WTC11 (cell line): ENCODE measurements around the gene ELOVL1. TPM values are rescaled to one million over a fixed set of nuclear protein-coding genes. Genes with fewer than 3 reads are reported as not detected.

Experiments used
- ATAC-seq: fragments of 200-7000 bp; cut with Tn5 transposase; 2 replicates; pipeline ENCODE4 v1.10.0; 2021; ENCODE audit warnings: mild to moderate bottlenecking, moderate library complexity
- CTCF ChIA-PET: fragments of 300-600 bp; sonication (Branson Sonifier 250); formaldehyde crosslinking; loops from one replicate; lab custom pipeline; 2021; ENCODE audit warnings: antibody characterized with exemption; lab: Charles Lee
- POLR2A ChIA-PET: fragments of 350-600 bp; sonication (Branson Sonifier 250); formaldehyde crosslinking; loops from one replicate; lab custom pipeline; 2021; ENCODE audit warnings: antibody characterized with exemption; lab: Charles Lee
- DNase-seq: peaks from one replicate; pipeline ENCODE4 v3.0.0; 2021; ENCODE audit warnings: low spot score
- H3K27ac Mint-ChIP-seq: 2 replicates; pipeline ENCODE4 v1.8.0; 2021; ENCODE audit warnings: mixed read lengths
- H3K27me3 Mint-ChIP-seq: 2 replicates; pipeline ENCODE4 v1.8.0; 2021; ENCODE audit warnings: low read depth, mild to moderate bottlenecking, moderate library complexity, mixed read lengths
- H3K36me3 Mint-ChIP-seq: 2 replicates; pipeline ENCODE4 v1.8.0; 2021; ENCODE audit warnings: mixed read lengths
- H3K4me1 Mint-ChIP-seq: 2 replicates; pipeline ENCODE4 v1.8.0; 2022; ENCODE audit warnings: mixed read lengths
- H3K4me3 Mint-ChIP-seq: 2 replicates; pipeline ENCODE4 v1.8.0; 2021; ENCODE audit warnings: mild to moderate bottlenecking, moderate library complexity, mixed read lengths
- H3K9me3 Mint-ChIP-seq: 2 replicates; pipeline ENCODE4 v1.8.0; 2021; ENCODE audit warnings: mixed read lengths
- AFF4 ChIP-seq: sonication (generic); formaldehyde crosslinking; IDR thresholded peaks from 2 replicates; pipeline ENCODE4 v1.8.1; 2023; ENCODE audit warnings: mild to moderate bottlenecking, missing genetic modification reagents, borderline replicate concordance
- ARID4B ChIP-seq: sonication (generic); formaldehyde crosslinking; IDR thresholded peaks from 2 replicates; pipeline ENCODE4 v1.8.0; 2023; ENCODE audit warnings: missing genetic modification reagents, mild to moderate bottlenecking, borderline replicate concordance
- ATF2 ChIP-seq: sonication (generic); formaldehyde crosslinking; IDR thresholded peaks from 2 replicates; pipeline ENCODE4 v1.8.1; 2022; ENCODE audit warnings: low read depth, missing genetic modification reagents, borderline replicate concordance
- ATF6 ChIP-seq: sonication (generic); formaldehyde crosslinking; IDR thresholded peaks from 2 replicates; pipeline ENCODE4 v1.8.1; 2023; ENCODE audit warnings: mild to moderate bottlenecking, missing genetic modification reagents
- E2F5 ChIP-seq: sonication (generic); formaldehyde crosslinking; IDR thresholded peaks from 2 replicates; pipeline ENCODE4 v1.8.1; 2022; ENCODE audit warnings: mild to moderate bottlenecking, moderate library complexity, missing genetic modification reagents
- ERG ChIP-seq: fragments of 250-450 bp; sonication (Bioruptor Pico); IDR thresholded peaks from 2 replicates; pipeline ENCODE4 v1.8.0; 2021; ENCODE audit warnings: mild to moderate bottlenecking
- FOXP1 ChIP-seq: sonication (generic); formaldehyde crosslinking; IDR thresholded peaks from 2 replicates; pipeline ENCODE4 v1.8.0; 2022; ENCODE audit warnings: missing genetic modification reagents, mild to moderate bottlenecking, moderate library complexity, borderline replicate concordance
- GABPB1 ChIP-seq: sonication (generic); formaldehyde crosslinking; IDR thresholded peaks from 2 replicates; pipeline ENCODE4 v1.8.1; 2023; ENCODE audit warnings: mild to moderate bottlenecking, missing genetic modification reagents
- MXD4 ChIP-seq: fragments of 250-450 bp; sonication (Bioruptor Pico); IDR thresholded peaks from 2 replicates; pipeline ENCODE4 v1.8.0; 2021; ENCODE audit warnings: mild to moderate bottlenecking, moderate library complexity, borderline replicate concordance
- NFE2L1 ChIP-seq: sonication (generic); formaldehyde crosslinking; IDR thresholded peaks from 2 replicates; pipeline ENCODE4 v1.8.1; 2023; ENCODE audit warnings: missing genetic modification reagents
- PREB ChIP-seq: sonication (generic); formaldehyde crosslinking; IDR thresholded peaks from 2 replicates; pipeline ENCODE4 v1.8.1; 2022; ENCODE audit warnings: mild to moderate bottlenecking, missing genetic modification reagents, moderate library complexity, borderline replicate concordance
- PRRX2 ChIP-seq: fragments of 250-450 bp; sonication (Bioruptor Pico); IDR thresholded peaks from 2 replicates; pipeline ENCODE4 v1.8.0; 2021; ENCODE audit warnings: mild to moderate bottlenecking
- RELA ChIP-seq: sonication (generic); formaldehyde crosslinking; IDR thresholded peaks from 2 replicates; pipeline ENCODE4 v1.8.1; 2022; ENCODE audit warnings: missing genetic modification reagents, mild to moderate bottlenecking, borderline replicate concordance
- STAT6 ChIP-seq: sonication (generic); formaldehyde crosslinking; conservative IDR thresholded peaks from 2 replicates; pipeline ENCODE4 v1.8.1; 2023; ENCODE audit warnings: mild to moderate bottlenecking, low read depth, missing genetic modification reagents, moderate library complexity
- TEAD4 ChIP-seq: sonication (generic); formaldehyde crosslinking; IDR thresholded peaks from 2 replicates; pipeline ENCODE4 v1.8.0; 2022; ENCODE audit warnings: mild to moderate bottlenecking, missing genetic modification reagents
- ZNF423 ChIP-seq: fragments of 250-450 bp; sonication (Bioruptor Pico); IDR thresholded peaks from 2 replicates; pipeline ENCODE4 v2.1.2; 2022; ENCODE audit warnings: mild to moderate bottlenecking, moderate library complexity
- ZNF671 ChIP-seq: fragments of 250-450 bp; sonication (Bioruptor Pico); IDR thresholded peaks from 2 replicates; pipeline ENCODE4 v1.8.0; 2021; ENCODE audit warnings: mild to moderate bottlenecking
- total RNA-seq: library from RNA; stranded (reverse); gene quantifications from 3 replicates; pipeline ENCODE4 v1.2.3, GENCODE V29; 2021

ELOVL1 gene
- total RNA-seq, 1 experiment from 2014 or later, result 26.6 TPM

GRCh38 chr1:43398227-43398626 is 30.4 kb upstream of the ELOVL1 start:
- H3K4me1 Mint-ChIP-seq, result no peaks in the 10 kb centered on the region
- ChIA-PET POLR2A (no interaction called here), CTCF (no interaction called here)
- no peak for TF ChIP-seq ERG (CRISPR knock-in tag)
- TF ChIP-seq TEAD4 (CRISPR knock-in tag), result no peak
- no peak for TF ChIP-seq PRRX2 (CRISPR knock-in tag)
- no peak overlapping the region for H3K27ac Mint-ChIP-seq
- no peak overlapping the region for H3K4me3 Mint-ChIP-seq
- no peaks in the 10 kb centered on the region for H3K27me3 Mint-ChIP-seq
- ATAC-seq, result no peak
- H3K9me3 Mint-ChIP-seq, result no peaks in the 10 kb centered on the region
- no peak for DNase-seq
- peaks cover 2% of the 10 kb centered on the region for H3K36me3 Mint-ChIP-seq

GRCh38 chr1:43396059-43396458 is 28.2 kb upstream of the ELOVL1 start:
- ChIA-PET POLR2A (interaction anchor here (0.6 kb wide), 1 partner anchor 28 kb away, joined by 3 read pairs; the partner anchor contains the start of gene ELOVL1), CTCF (no interaction called here)
- Mint-ChIP-seq H3K27ac (no peak overlapping the region), H3K27me3 (no peaks in the 10 kb centered on the region), H3K9me3 (no peaks in the 10 kb centered on the region), H3K4me1 (no peaks in the 10 kb centered on the region), H3K36me3 (no peaks in the 10 kb centered on the region), H3K4me3 (no peak overlapping the region)
- DNase-seq (no peak), ATAC-seq (no peak)
- TF ChIP-seq ZNF423 (CRISPR knock-in tag) (no peak), ARID4B (no peak), ATF2 (no peak), ATF6 (CRISPR knock-in tag) (no peak), MXD4 (CRISPR knock-in tag) (no peak), STAT6 (CRISPR knock-in tag) (no peak), ZNF671 (CRISPR knock-in tag) (no peak), AFF4 (CRISPR knock-in tag) (no peak), FOXP1 (CRISPR knock-in tag) (no peak), NFE2L1 (CRISPR knock-in tag) (no peak), RELA (CRISPR knock-in tag) (no peak), E2F5 (CRISPR knock-in tag) (no peak), GABPB1 (CRISPR knock-in tag) (no peak), PREB (CRISPR knock-in tag) (no peak)
